H1 (cell line): ENCODE results near the gene CDC42EP1. TPM values are rescaled to one million over a fixed set of nuclear protein-coding genes. Genes with fewer than 3 reads are reported as not detected.

Experiments used
- BRCA1 ChIP-seq: IDR thresholded peaks from 2 replicates; pipeline ENCODE4 v1.6.1; 2012; ENCODE audit warnings: low read depth, low read length, improper control_type of control experiment
- JUND ChIP-seq: IDR thresholded peaks from 2 replicates; pipeline ENCODE4 v1.6.1; 2011; ENCODE audit warnings: mild to moderate bottlenecking, improper control_type of control experiment, low read length
- RBBP5 ChIP-seq: IDR thresholded peaks from 2 replicates; pipeline ENCODE4 v1.7.1; 2012; ENCODE audit warnings: low read depth, mild to moderate bottlenecking, inconsistent platforms, low read length, moderate library complexity, borderline replicate concordance
- RXRA ChIP-seq: IDR thresholded peaks from 2 replicates; pipeline ENCODE4 v1.6.1; 2011; ENCODE audit warnings: low read depth, mild to moderate bottlenecking, low read length, moderate library complexity; ENCODE audit not compliant: insufficient read depth
- SIX5 ChIP-seq: IDR thresholded peaks from 2 replicates; pipeline ENCODE4 v1.6.1; 2011; ENCODE audit warnings: mild to moderate bottlenecking, low read depth, low read length
- TEAD4 ChIP-seq: IDR thresholded peaks from 2 replicates; pipeline ENCODE4 v1.6.1; 2012; ENCODE audit warnings: low read depth, low read length, inconsistent platforms, mixed read lengths
- polyA plus RNA-seq, 7 experiments: library from polyadenylated mRNA; depleted of rRNA in 3 of 7; stranded (reverse) in 5 of 7; unstranded in 2 of 7; fragments of >200 nt in 5 of 7; fragments of 200-250 nt in 2 of 7; gene quantifications; 1 replicate in 5 of 7; 2 replicates in 1 of 7; 4 replicates in 1 of 7; pipeline versions ENCODE4 v1.2.1 to v1.2.3, GENCODE V29; 2011 to 2013; ENCODE audit warnings: missing spikeins in 2 of 7, mixed read lengths in 2 of 7
- total RNA-seq: library from RNA; stranded (reverse); fragmentation: NEBNext Ultra II Directional; extraction: Animal tissue kit (Norgen Biotek cat#: 25700); gene quantifications from 2 replicates; pipeline ENCODE4 v1.2.1, GENCODE V29; 2021
- TF ChIP-seq, protein P1 (sequence below): fragments of 300-600 bp; sonication (generic); IDR thresholded peaks from 2 replicates; pipeline ENCODE4 v1.7.1; 2012; ENCODE audit warnings: low read length, moderate library complexity, mild to moderate bottlenecking, inconsistent platforms; ENCODE audit not compliant: insufficient replicate concordance
- TF ChIP-seq, protein P2 (sequence below): IDR thresholded peaks from 2 replicates; pipeline ENCODE4 v1.6.1; 2012; ENCODE audit warnings: inconsistent platforms
- TF ChIP-seq, protein P3 (sequence below): IDR thresholded peaks from 2 replicates; pipeline ENCODE4 v1.6.1; 2011; ENCODE audit warnings: low read length, improper control_type of control experiment

The CDC42EP1 gene
- total and polyA plus RNA-seq, 2 of the 8 experiments (the other 6 are each of a cell fraction or from before 2014, with no cell fraction given): 8.3 to 11.2 TPM

DNA sequence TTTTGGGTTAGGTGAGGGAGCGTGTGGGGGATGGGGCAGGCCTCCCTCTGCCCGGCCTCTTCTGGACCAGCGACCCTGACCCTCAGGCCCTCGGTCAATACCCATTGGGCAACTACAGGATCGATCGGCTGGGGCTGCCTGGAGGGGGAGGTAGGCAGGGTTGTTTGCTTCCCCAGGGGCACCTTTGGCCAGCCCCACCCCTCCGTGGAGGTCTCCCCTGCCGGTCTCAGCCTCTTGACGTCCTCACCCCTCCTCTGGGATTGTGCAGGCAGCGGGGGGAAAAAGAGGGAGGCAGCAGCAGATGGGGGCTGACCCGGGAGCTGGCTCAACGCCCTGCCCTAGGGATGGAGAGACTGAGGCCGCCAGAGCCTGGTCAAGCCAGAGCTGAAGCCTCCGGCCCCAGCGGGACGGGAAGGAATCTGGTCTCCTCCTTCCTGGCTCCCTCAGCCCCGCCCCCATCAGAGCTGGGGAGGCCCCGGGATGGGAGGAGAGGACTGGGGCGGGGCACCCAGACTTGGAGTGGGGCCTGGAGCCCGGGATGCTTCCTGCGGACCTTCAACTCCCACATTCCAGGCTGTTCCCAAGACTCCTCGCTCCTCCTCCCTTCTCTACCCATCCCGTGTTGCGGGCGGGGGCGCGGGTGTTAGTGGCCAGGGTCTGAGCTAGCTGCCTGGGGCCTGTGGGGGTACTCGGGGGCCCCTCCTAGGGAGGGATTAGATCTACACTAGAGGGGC, 14.4 kb upstream of the CDC42EP1 start (continued):
- TF ChIP-seq, protein P1, sequence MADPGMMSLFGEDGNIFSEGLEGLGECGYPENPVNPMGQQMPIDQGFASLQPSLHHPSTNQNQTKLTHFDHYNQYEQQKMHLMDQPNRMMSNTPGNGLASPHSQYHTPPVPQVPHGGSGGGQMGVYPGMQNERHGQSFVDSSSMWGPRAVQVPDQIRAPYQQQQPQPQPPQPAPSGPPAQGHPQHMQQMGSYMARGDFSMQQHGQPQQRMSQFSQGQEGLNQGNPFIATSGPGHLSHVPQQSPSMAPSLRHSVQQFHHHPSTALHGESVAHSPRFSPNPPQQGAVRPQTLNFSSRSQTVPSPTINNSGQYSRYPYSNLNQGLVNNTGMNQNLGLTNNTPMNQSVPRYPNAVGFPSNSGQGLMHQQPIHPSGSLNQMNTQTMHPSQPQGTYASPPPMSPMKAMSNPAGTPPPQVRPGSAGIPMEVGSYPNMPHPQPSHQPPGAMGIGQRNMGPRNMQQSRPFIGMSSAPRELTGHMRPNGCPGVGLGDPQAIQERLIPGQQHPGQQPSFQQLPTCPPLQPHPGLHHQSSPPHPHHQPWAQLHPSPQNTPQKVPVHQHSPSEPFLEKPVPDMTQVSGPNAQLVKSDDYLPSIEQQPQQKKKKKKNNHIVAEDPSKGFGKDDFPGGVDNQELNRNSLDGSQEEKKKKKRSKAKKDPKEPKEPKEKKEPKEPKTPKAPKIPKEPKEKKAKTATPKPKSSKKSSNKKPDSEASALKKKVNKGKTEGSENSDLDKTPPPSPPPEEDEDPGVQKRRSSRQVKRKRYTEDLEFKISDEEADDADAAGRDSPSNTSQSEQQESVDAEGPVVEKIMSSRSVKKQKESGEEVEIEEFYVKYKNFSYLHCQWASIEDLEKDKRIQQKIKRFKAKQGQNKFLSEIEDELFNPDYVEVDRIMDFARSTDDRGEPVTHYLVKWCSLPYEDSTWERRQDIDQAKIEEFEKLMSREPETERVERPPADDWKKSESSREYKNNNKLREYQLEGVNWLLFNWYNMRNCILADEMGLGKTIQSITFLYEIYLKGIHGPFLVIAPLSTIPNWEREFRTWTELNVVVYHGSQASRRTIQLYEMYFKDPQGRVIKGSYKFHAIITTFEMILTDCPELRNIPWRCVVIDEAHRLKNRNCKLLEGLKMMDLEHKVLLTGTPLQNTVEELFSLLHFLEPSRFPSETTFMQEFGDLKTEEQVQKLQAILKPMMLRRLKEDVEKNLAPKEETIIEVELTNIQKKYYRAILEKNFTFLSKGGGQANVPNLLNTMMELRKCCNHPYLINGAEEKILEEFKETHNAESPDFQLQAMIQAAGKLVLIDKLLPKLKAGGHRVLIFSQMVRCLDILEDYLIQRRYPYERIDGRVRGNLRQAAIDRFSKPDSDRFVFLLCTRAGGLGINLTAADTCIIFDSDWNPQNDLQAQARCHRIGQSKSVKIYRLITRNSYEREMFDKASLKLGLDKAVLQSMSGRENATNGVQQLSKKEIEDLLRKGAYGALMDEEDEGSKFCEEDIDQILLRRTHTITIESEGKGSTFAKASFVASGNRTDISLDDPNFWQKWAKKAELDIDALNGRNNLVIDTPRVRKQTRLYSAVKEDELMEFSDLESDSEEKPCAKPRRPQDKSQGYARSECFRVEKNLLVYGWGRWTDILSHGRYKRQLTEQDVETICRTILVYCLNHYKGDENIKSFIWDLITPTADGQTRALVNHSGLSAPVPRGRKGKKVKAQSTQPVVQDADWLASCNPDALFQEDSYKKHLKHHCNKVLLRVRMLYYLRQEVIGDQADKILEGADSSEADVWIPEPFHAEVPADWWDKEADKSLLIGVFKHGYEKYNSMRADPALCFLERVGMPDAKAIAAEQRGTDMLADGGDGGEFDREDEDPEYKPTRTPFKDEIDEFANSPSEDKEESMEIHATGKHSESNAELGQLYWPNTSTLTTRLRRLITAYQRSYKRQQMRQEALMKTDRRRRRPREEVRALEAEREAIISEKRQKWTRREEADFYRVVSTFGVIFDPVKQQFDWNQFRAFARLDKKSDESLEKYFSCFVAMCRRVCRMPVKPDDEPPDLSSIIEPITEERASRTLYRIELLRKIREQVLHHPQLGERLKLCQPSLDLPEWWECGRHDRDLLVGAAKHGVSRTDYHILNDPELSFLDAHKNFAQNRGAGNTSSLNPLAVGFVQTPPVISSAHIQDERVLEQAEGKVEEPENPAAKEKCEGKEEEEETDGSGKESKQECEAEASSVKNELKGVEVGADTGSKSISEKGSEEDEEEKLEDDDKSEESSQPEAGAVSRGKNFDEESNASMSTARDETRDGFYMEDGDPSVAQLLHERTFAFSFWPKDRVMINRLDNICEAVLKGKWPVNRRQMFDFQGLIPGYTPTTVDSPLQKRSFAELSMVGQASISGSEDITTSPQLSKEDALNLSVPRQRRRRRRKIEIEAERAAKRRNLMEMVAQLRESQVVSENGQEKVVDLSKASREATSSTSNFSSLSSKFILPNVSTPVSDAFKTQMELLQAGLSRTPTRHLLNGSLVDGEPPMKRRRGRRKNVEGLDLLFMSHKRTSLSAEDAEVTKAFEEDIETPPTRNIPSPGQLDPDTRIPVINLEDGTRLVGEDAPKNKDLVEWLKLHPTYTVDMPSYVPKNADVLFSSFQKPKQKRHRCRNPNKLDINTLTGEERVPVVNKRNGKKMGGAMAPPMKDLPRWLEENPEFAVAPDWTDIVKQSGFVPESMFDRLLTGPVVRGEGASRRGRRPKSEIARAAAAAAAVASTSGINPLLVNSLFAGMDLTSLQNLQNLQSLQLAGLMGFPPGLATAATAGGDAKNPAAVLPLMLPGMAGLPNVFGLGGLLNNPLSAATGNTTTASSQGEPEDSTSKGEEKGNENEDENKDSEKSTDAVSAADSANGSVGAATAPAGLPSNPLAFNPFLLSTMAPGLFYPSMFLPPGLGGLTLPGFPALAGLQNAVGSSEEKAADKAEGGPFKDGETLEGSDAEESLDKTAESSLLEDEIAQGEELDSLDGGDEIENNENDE: no peak
- TF ChIP-seq, protein P2, sequence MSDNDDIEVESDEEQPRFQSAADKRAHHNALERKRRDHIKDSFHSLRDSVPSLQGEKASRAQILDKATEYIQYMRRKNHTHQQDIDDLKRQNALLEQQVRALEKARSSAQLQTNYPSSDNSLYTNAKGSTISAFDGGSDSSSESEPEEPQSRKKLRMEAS: no peak
- TF ChIP-seq RXRA (no peak), RBBP5 (no peak; the same call in 1 of the 2 replicates), SIX5 (no peak), BRCA1 (no peak), TEAD4 (peak; percentile 96), JUND (no peak)
- TF ChIP-seq, protein P3, sequence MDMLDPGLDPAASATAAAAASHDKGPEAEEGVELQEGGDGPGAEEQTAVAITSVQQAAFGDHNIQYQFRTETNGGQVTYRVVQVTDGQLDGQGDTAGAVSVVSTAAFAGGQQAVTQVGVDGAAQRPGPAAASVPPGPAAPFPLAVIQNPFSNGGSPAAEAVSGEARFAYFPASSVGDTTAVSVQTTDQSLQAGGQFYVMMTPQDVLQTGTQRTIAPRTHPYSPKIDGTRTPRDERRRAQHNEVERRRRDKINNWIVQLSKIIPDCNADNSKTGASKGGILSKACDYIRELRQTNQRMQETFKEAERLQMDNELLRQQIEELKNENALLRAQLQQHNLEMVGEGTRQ: no peak
